GM21825 (cell line): ENCODE measurements around the gene NEK10.
"Not testable (repeated sequence)": the region's sequence is repeated elsewhere in the genome, so short reads cannot be mapped to it uniquely, and the experiment has no call there.

ENCODE experiments used
- ATAC-seq: cut with Tn5 transposase; IDR thresholded peaks from one replicate; pipeline ENCODE4 v1.9.1; 2021; ENCODE audit warnings: mild to moderate bottlenecking, moderate library complexity; ENCODE audit not compliant: unreplicated experiment

NEK10 gene

DNA sequence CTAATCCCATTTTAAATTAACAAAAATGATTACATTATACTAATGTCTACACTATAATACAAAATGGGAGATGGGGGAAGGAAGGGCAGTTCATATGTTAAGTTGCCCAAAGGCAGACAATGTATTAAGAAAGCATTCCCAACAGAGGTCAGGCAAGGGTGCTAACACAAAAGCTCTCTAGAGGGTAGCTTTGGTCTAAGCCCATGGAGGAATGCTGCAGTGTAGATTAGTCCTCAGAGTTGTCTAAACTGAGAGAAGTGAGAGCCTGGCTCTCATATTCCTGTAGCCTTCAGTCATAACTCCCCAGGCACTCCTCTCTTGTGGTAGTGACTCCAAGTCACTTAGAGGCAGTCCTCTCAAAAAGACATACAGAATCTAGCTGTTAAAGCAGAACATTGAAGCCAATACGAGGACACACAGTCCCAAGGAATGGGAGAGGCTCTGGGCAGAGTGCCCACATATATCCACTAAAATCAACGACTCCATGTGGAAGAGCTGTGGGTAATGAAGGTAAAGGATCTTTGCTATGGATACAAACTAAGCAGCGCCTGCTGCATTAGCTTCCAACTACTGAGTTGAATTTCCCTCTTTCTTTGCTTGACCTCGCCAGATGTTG lies 14.5 kb downstream of the NEK10 start:
- no peak for ATAC-seq

DNA sequence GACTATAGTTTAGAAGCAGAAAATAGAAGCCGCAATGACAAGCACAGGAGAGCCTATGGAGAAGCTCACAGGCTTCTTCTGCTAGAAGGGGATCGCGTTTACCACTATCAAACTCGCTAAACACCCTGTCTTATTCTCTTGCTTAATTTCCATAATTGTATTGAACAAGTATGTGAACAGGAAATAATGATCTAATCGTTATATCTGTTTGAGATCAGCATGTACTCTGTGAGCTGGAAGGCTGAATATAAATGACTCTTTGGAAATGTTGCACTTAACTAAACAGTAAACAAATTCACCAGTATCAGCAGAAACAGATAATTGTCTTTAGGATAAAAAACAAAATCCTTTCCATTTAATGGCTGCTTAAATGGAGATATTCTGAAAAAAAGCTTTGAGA lies 15.0 kb downstream of the NEK10 start:
- no peak for ATAC-seq

- ATAC-seq, result no peak
These were observed 16.0 kb downstream of the NEK10 start for GRCh38 chr3:27353221-27353620.

DNA sequence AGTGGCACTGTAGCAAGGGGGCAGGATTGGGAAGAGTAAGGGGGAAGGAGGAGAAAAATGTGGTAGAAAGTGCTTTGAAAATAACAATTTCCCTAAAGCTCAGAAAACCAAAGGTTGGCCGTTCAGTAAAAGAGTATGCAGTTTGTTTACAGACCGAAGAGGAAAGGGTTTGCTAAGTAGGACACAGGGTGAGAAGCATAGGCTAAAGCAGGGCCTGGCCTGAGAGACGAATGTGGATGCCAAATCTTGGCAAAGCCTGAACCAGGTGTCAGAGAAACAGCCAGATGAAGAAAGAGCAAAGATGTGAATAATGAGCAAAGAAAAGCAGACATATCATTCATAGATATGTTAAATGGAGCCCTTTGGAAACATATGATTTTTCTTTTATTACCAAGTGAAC lies 17.1 kb downstream of the NEK10 start:
- ATAC-seq, result no peak

DNA sequence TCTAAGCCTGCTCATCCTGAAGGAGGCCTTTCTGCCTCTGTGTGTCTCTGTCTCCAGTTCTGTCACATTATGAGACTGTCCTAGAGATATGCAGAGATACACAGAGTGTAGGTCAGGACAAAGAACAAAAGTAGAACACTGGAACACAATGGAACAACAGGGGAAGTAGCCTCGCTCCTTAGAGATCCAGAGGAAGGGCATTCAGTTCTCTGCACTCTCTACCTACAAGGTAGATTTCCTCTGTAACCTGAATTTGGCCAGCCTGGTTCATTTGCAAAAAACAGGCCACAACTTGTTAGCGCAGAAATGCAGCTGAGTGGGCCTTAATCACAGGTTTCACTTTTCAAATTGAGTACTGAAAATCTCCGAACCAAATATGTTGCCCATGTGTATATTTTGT lies 19.4 kb downstream of the NEK10 start:
- ATAC-seq, result peak; percentile 51

- no peak for ATAC-seq
These were observed 23.0 kb downstream of the NEK10 start for GRCh38 chr3:27345959-27346865.

- ATAC-seq, result peak; percentile 39
These were observed 23.7 kb downstream of the NEK10 start for GRCh38 chr3:27345493-27345892.

DNA sequence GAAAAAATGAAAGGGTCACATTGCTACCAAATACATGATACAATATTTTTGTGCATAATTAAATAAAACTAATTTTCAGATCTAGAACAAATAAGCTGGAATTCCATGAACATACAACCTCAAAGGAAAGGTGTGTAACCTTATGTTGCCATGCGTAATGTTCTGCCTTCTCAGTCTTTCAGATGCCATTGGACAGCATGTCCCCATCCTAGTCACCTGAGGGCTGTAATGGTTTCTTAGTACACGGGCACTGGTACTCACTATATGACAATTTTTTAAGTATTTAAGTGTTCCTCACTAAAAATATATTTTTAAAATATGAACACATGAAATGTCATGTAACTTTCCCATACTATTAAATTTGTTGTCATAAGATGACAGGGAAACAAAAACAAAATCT lies 24.1 kb downstream of the NEK10 start:
- no peak for ATAC-seq

DNA sequence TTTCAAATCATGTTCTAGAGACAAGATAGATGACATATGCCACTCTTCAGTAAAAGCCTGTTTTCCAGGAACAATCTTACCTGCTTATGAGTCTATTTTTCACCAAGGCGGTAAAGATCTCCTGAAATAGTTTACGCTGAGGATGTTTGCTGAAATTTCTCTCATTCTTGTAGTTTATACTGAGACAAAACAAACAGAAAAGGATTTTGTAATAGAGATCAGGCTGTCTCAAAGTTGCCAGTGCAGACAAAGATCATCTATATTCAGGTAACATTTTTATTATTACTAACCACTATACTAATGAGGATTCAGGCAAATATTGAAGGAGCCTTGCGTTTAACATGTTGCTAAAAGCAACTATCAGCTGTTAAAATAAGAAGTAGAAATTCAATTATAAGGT lies 25.0 kb downstream of the NEK10 start:
- ATAC-seq, result no peak

DNA sequence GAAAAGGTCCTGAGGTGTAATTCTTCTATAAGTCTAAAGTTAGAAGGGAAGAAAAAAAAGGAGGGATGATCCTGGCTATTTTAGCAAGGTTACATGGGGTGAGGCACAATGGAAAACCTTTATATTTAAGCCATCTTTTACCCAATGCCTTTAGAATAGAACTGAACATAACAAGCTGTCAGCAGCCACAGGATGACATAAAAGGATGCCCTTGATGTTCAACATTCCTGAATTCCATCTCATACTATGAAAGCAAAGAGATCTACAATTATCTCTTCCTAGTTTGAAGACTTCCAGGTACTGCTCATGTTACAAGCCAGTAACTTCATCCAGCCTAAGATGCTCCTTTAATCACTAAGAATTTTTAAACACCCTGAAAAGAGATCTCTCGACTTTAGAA lies 26.9 kb downstream of the NEK10 start:
- no peak for ATAC-seq

DNA sequence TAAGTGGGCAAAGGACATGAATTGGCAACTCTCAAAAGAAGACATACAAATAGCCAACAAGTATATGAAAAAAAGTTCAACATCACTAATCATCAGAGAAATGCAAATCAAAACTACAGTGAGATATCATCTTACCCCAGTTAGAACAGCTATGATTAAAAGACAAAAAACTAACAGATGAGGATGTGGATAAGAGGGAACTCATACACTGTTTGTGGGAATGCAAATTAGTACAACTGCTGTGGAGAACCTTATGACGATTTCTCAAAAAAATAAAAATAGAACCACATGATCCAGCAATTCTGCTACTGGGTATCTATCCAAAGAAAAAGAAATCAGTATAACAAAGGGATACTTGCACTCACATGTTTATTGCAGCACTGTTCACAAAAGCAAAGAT lies 28.6 kb downstream of the NEK10 start:
- ATAC-seq, result peak; percentile 86

DNA sequence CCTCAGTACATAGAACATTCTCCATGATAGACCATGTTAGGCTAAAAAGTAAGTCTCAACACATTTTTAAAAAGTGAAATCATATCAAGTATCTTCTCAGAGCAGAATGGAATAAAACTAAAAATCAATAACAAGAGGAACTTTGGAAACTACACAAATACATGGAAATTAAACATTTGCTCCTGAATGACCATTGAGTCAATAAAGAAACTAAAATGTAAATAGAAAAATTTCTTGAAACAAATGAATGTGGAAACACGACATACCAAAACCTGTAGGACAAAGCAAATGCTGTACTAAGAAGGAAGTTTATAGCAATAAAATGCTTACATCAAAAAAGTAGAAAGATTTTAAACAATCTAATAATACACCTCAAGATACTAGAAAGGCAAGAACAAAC lies 33.6 kb downstream of the NEK10 start:
- no peak for ATAC-seq

DNA sequence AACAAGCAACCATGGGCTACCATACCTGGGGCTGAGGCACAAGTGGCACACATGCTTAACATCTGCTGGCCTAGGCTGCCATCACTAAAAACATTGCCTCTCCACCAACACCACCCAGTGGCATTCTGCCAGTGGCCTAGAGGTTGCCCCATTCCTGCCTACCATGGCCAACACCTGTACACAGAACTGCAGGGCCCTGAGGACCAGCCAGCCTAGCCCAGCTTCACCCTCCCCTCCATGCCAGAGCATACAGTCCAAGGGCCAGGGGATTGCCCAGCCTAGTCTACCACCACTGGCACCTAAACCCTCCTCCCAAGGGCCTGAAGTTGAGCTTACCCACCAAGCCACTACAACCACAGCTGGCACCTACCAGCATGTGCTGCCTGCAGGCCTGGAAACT lies 35.3 kb downstream of the NEK10 start:
- no peak for ATAC-seq

- ATAC-seq, result not testable (repeated sequence)
These were observed 40.0 kb downstream of the NEK10 start for GRCh38 chr3:27328982-27329762.

DNA sequence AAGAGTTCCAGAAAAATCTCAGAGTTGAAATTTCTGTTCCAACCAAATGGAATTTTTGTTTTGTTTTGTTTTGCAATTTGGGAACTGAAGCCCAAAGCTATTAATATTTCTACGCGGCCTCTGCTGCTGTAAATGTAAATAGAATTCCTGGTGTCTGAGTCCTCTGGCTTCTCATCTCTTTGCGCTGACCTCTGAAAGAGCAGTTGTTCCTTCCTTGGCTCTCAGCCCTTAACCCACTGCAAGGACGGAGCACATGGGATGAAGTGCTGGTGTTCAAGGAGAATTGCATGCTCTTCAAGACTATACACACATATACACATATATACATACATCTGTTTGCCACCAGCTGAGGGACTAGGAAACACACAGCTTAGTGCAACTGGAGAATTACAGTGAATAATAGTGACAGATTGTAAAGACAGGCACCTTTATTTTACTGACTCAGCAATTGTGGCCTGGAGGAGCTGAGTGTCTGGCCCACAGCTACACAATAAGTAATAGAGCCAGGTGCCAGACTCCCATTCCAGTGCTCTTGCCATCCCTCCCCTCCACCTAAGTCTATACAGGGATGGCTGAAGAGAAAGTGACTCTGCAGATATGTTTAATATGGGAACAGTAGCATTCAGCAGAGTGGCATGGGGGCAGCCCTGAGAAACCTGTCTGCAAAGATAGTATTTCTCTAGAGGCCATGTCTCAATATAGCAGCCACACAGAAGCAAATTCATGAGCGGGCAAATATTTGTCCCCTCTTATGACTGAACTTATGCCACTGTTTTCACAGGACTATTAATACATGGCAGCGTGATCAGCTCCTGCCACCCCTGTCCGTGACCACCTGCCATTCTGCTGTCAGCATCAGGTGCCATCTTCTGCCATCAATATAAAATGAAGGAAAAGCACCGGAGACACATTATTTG lies 42.3 kb downstream of the NEK10 start:
- no peak for ATAC-seq

GRCh38 chr3:27326202-27326601 lies 43.0 kb downstream of the NEK10 start:
- no peak for ATAC-seq

DNA sequence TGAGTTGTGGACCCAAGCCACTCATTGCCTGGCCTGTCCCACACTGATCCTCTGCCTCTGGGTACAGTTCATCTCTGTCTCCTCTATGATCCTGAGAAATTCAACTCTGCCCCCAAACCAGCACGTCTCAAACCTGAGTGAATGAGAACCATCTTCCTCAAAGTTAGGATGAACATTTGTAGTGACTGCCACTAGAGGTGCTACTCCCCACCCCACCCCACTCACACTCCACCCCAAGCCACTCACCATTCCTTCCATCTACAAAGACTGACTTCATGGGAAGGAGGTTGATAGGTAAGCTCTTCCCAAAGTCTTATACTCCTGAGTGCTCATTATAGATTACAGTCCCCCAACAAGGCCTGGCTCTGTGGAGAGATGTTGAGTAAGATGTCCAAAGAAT lies 43.8 kb downstream of the NEK10 start:
- ATAC-seq, result no peak

GRCh38 chr3:27324686-27325085 lies 44.5 kb downstream of the NEK10 start:
- ATAC-seq, result no peak

- ATAC-seq, result no peak
These were observed 46.1 kb downstream of the NEK10 start for GRCh38 chr3:27323087-27323570.

- ATAC-seq, result no peak
These were observed 46.5 kb downstream of the NEK10 start for GRCh38 chr3:27322634-27323033.
